ENCODE measurements around the gene ROBO1.

DNA sequence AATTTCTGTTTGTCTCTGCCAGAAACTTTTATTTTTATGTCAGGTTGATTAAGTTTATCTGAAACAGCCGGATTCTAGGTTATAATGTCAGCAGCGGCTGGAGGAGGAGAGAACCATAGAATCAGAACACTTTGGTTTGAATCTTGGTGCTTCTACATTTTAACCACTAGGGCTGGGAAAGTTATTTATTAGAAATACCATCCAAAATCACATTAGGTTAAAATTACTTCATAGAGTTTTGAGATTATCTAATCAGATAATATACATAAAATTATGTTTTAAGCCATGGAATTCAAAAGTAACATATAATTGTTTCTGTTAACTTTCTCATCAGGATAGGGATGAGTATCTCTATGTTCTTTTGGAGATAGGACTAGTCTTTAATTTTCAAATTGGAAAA is 502.9 kb downstream of the ROBO1 start:
- TF ChIP-seq, protein P1, sequence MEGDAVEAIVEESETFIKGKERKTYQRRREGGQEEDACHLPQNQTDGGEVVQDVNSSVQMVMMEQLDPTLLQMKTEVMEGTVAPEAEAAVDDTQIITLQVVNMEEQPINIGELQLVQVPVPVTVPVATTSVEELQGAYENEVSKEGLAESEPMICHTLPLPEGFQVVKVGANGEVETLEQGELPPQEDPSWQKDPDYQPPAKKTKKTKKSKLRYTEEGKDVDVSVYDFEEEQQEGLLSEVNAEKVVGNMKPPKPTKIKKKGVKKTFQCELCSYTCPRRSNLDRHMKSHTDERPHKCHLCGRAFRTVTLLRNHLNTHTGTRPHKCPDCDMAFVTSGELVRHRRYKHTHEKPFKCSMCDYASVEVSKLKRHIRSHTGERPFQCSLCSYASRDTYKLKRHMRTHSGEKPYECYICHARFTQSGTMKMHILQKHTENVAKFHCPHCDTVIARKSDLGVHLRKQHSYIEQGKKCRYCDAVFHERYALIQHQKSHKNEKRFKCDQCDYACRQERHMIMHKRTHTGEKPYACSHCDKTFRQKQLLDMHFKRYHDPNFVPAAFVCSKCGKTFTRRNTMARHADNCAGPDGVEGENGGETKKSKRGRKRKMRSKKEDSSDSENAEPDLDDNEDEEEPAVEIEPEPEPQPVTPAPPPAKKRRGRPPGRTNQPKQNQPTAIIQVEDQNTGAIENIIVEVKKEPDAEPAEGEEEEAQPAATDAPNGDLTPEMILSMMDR (optimal IDR thresholded peaks at IDR 0.05 in 1 of 3, IDR thresholded peaks at IDR 0.05 in 1 of 3, conservative IDR thresholded peaks at IDR 0.05 in 1 of 3; ENCODE audit: extremely low read depth in 1 of 3, insufficient read depth in 2 of 3, low read length in 3 of 3), result no peak
- no peak for TF ChIP-seq EZH2 (IDR thresholded peaks at IDR 0.05; ENCODE audit: low read length)
